ENCODE results near the gene KPNA2. TPM values are rescaled to one million over a fixed set of nuclear protein-coding genes. Genes with fewer than 3 reads are reported as not detected.

KPNA2 gene
- total and polyA plus RNA-seq, 9 of the 15 experiments (the other 6 are each of a cell fraction or from before 2014, with no cell fraction given): 132 to 984 (median 241) TPM

- TF ChIP-seq ZNF143 (CRISPR knock-in tag; IDR thresholded peaks at IDR 0.05): peak; percentile 60; the same call in 1 of the 2 replicates
- no peak for TF ChIP-seq XRCC5 (IDR thresholded peaks at IDR 0.05; ENCODE audit: low read depth, low read length)
- TF ChIP-seq ZBED1 (IDR thresholded peaks at IDR 0.05): no peak
- TF ChIP-seq RBM17 (IDR thresholded peaks at IDR 0.05; ENCODE audit: borderline replicate concordance, low read depth, low read length): no peak
- TF ChIP-seq ESRRA (IDR thresholded peaks at IDR 0.05; ENCODE audit: borderline replicate concordance, low read depth): no peak
- no peak for TF ChIP-seq KLF16 (IDR thresholded peaks at IDR 0.05)
- no peak for TF ChIP-seq MEF2D (tag; conservative IDR thresholded peaks at IDR 0.05; ENCODE audit: low read depth)
- TF ChIP-seq ARID4B (CRISPR knock-in tag; IDR thresholded peaks at IDR 0.05): no peak
- no peak for TF ChIP-seq TAL1 (IDR thresholded peaks at IDR 0.05)
- no peak for TF ChIP-seq CC2D1A (IDR thresholded peaks at IDR 0.05)
- TF ChIP-seq ZNF740 (CRISPR knock-in tag; IDR thresholded peaks at IDR 0.05): no peak
- no peak for TF ChIP-seq ZNF740 (tag; IDR thresholded peaks at IDR 0.05)
- TF ChIP-seq RBM34 (IDR thresholded peaks at IDR 0.05; ENCODE audit: borderline replicate concordance, insufficient read depth, low read length): no peak
- no peak for TF ChIP-seq FOXA3 (CRISPR knock-in tag; conservative IDR thresholded peaks at IDR 0.05 in 1 of 2, IDR thresholded peaks at IDR 0.05 in 1 of 2)
- no peak for TF ChIP-seq MAZ (CRISPR knock-in tag; conservative IDR thresholded peaks at IDR 0.05 in 1 of 2, IDR thresholded peaks at IDR 0.05 in 1 of 2)
- TF ChIP-seq RBM14 (IDR thresholded peaks at IDR 0.05; ENCODE audit: borderline replicate concordance, insufficient read depth, low read depth, low read length): no peak
- no peak for TF ChIP-seq ZNF764 (CRISPR knock-in tag; IDR thresholded peaks at IDR 0.05; ENCODE audit: low read depth)
- TF ChIP-seq ZBTB43 (CRISPR knock-in tag; IDR thresholded peaks at IDR 0.05): no peak
- TF ChIP-seq ATF2 (CRISPR knock-in tag; IDR thresholded peaks at IDR 0.05): no peak
- TF ChIP-seq JUNB (CRISPR knock-in tag; conservative IDR thresholded peaks at IDR 0.05): no peak
- TF ChIP-seq PHB (CRISPR knock-in tag; IDR thresholded peaks at IDR 0.05): no peak
- TF ChIP-seq ZNF165 (CRISPR knock-in tag; IDR thresholded peaks at IDR 0.05; ENCODE audit: borderline replicate concordance): no peak
- no peak for TF ChIP-seq HNRNPUL1 (IDR thresholded peaks at IDR 0.05; ENCODE audit: low read length)
These were observed 408 bp upstream of the KPNA2 start (continued) for GRCh38 chr17:68035131-68035522.

All from K562 (cell line).